ENCODE measurements around the gene ACTRT2.

Gene ACTRT2

GRCh38 chr1:3022511-3022973, 1.3 kb downstream of the ACTRT2 start:
- ATAC-seq (replicated peaks) (no peak), DNase-seq (no peak)
- Mint-ChIP-seq H3K4me3 (no peak overlapping the region), H3K4me1 (ENCODE audit: low read depth in 2 of 2) (no peaks in the 10 kb centered on the region), H3K9me3 (no peaks in the 10 kb centered on the region), H3K27me3 (no peaks in the 10 kb centered on the region), H3K36me3 (ENCODE audit: insufficient read depth) (no peaks in the 10 kb centered on the region), H3K27ac (no peak overlapping the region)

- H3K4me1 Mint-ChIP-seq (ENCODE audit: low read depth in 2 of 2): no peaks in the 10 kb centered on the region
- no peaks in the 10 kb centered on the region for H3K27me3 Mint-ChIP-seq
- H3K27ac Mint-ChIP-seq: no peak overlapping the region
- H3K9me3 Mint-ChIP-seq: no peaks in the 10 kb centered on the region
- no peaks in the 10 kb centered on the region for H3K36me3 Mint-ChIP-seq (ENCODE audit: insufficient read depth)
- ATAC-seq (replicated peaks): no peak
- no peak overlapping the region for H3K4me3 Mint-ChIP-seq
- DNase-seq: no peak
Measured at GRCh38 chr1:3022976-3023375, 1.7 kb downstream of the ACTRT2 start.

GRCh38 chr1:3024019-3024418, 2.8 kb downstream of the ACTRT2 start:
- ATAC-seq (replicated peaks): no peak
- Mint-ChIP-seq H3K27me3 (no peaks in the 10 kb centered on the region), H3K4me1 (ENCODE audit: low read depth in 2 of 2) (no peaks in the 10 kb centered on the region), H3K27ac (no peak overlapping the region), H3K4me3 (no peak overlapping the region), H3K36me3 (ENCODE audit: insufficient read depth) (no peaks in the 10 kb centered on the region), H3K9me3 (no peaks in the 10 kb centered on the region)
- DNase-seq: no peak

GRCh38 chr1:3024588-3024987, 3.3 kb downstream of the ACTRT2 start:
- Mint-ChIP-seq H3K4me3 (no peak overlapping the region), H3K4me1 (ENCODE audit: low read depth in 2 of 2) (no peaks in the 10 kb centered on the region), H3K9me3 (no peaks in the 10 kb centered on the region), H3K36me3 (ENCODE audit: insufficient read depth) (no peaks in the 10 kb centered on the region), H3K27ac (no peak overlapping the region), H3K27me3 (no peaks in the 10 kb centered on the region)
- ATAC-seq (replicated peaks) (no peak), DNase-seq (no peak)

- Mint-ChIP-seq H3K9me3 (no peaks in the 10 kb centered on the region), H3K27me3 (peaks cover 0 to 3% of the 10 kb centered on the region in 2 donors), H3K4me1 (ENCODE audit: low read depth in 2 of 2) (no peaks in the 10 kb centered on the region), H3K4me3 (no peak overlapping the region), H3K27ac (no peak overlapping the region), H3K36me3 (ENCODE audit: insufficient read depth) (no peaks in the 10 kb centered on the region)
- DNase-seq (no peak), ATAC-seq (replicated peaks) (no peak)
Measured at GRCh38 chr1:3026124-3026523, 4.9 kb downstream of the ACTRT2 start.

GRCh38 chr1:3026581-3027391, 5.5 kb downstream of the ACTRT2 start:
- no peak overlapping the region for H3K4me3 Mint-ChIP-seq
- H3K4me1 Mint-ChIP-seq (ENCODE audit: low read depth in 2 of 2): no peaks in the 10 kb centered on the region
- H3K36me3 Mint-ChIP-seq (ENCODE audit: insufficient read depth): no peaks in the 10 kb centered on the region
- H3K27ac Mint-ChIP-seq: no peak overlapping the region
- ATAC-seq (replicated peaks) (no peak), DNase-seq (no peak)
- H3K27me3 Mint-ChIP-seq: peaks cover 0 to 8% of the 10 kb centered on the region in 2 donors
- H3K9me3 Mint-ChIP-seq: no peaks in the 10 kb centered on the region

GRCh38 chr1:3027611-3028371, 6.5 kb downstream of the ACTRT2 start:
- H3K4me1 Mint-ChIP-seq (ENCODE audit: low read depth in 2 of 2): peaks cover 0 to 6% of the 10 kb centered on the region in 2 donors
- H3K36me3 Mint-ChIP-seq (ENCODE audit: insufficient read depth): no peaks in the 10 kb centered on the region
- peaks cover 0 to 8% of the 10 kb centered on the region in 2 donors for H3K27me3 Mint-ChIP-seq
- no peaks in the 10 kb centered on the region for H3K9me3 Mint-ChIP-seq
- no peak overlapping the region for H3K4me3 Mint-ChIP-seq
- no peak overlapping the region for H3K27ac Mint-ChIP-seq
- DNase-seq: no peak
- no peak for ATAC-seq (replicated peaks)

- ATAC-seq (replicated peaks) (no peak), DNase-seq (no peak)
- H3K9me3 Mint-ChIP-seq: no peaks in the 10 kb centered on the region
- peaks cover 3 to 11% of the 10 kb centered on the region in 2 donors for H3K4me1 Mint-ChIP-seq (ENCODE audit: low read depth in 2 of 2)
- no peak overlapping the region for H3K4me3 Mint-ChIP-seq
- H3K27ac Mint-ChIP-seq: no peak overlapping the region
- H3K36me3 Mint-ChIP-seq (ENCODE audit: insufficient read depth): no peaks in the 10 kb centered on the region
- peaks cover 0 to 8% of the 10 kb centered on the region in 2 donors for H3K27me3 Mint-ChIP-seq
Measured at GRCh38 chr1:3028531-3029282, 7.4 kb downstream of the ACTRT2 start.

GRCh38 chr1:3029481-3029961, 8.3 kb downstream of the ACTRT2 start:
- Mint-ChIP-seq H3K4me3 (no peak overlapping the region), H3K36me3 (ENCODE audit: insufficient read depth) (no peaks in the 10 kb centered on the region), H3K27me3 (peaks cover 0 to 8% of the 10 kb centered on the region in 2 donors), H3K9me3 (no peaks in the 10 kb centered on the region), H3K27ac (no peak overlapping the region), H3K4me1 (ENCODE audit: low read depth in 2 of 2) (peaks cover 3 to 12% of the 10 kb centered on the region in 2 donors)
- ATAC-seq (replicated peaks) (no peak), DNase-seq (no peak)

GRCh38 chr1:3029991-3030662, 8.9 kb downstream of the ACTRT2 start:
- ATAC-seq (replicated peaks): no peak
- no peaks in the 10 kb centered on the region for H3K9me3 Mint-ChIP-seq
- peaks cover 0 to 8% of the 10 kb centered on the region in 2 donors for H3K27me3 Mint-ChIP-seq
- no peak overlapping the region for H3K4me3 Mint-ChIP-seq
- no peak overlapping the region for H3K27ac Mint-ChIP-seq
- H3K4me1 Mint-ChIP-seq (ENCODE audit: low read depth in 2 of 2): peaks cover 3 to 12% of the 10 kb centered on the region in 2 donors
- no peaks in the 10 kb centered on the region for H3K36me3 Mint-ChIP-seq (ENCODE audit: insufficient read depth)
- DNase-seq: no peak

- Mint-ChIP-seq H3K27me3 (peaks cover 0 to 8% of the 10 kb centered on the region in 2 donors), H3K4me1 (ENCODE audit: low read depth in 2 of 2) (peaks cover 3 to 12% of the 10 kb centered on the region in 2 donors), H3K9me3 (no peaks in the 10 kb centered on the region), H3K4me3 (no peak overlapping the region), H3K36me3 (ENCODE audit: insufficient read depth) (no peaks in the 10 kb centered on the region), H3K27ac (no peak overlapping the region)
- DNase-seq: no peak
- ATAC-seq (replicated peaks): no peak
Measured at GRCh38 chr1:3030663-3031381, 9.6 kb downstream of the ACTRT2 start.

GRCh38 chr1:3031401-3032221, 10.3 kb downstream of the ACTRT2 start:
- no peaks in the 10 kb centered on the region for H3K9me3 Mint-ChIP-seq
- no peak for ATAC-seq (replicated peaks)
- H3K4me3 Mint-ChIP-seq: peak overlapping the region in 1 of 2 donors; percentile 45
- H3K27me3 Mint-ChIP-seq: peaks cover 0 to 8% of the 10 kb centered on the region in 2 donors
- no peak for DNase-seq
- H3K27ac Mint-ChIP-seq: no peak overlapping the region
- peaks cover 3 to 12% of the 10 kb centered on the region in 2 donors for H3K4me1 Mint-ChIP-seq (ENCODE audit: low read depth in 2 of 2)
- H3K36me3 Mint-ChIP-seq (ENCODE audit: insufficient read depth): no peaks in the 10 kb centered on the region

Data from effector memory CD8-positive, alpha-beta T cell (primary cell).